Brain microvascular endothelial cell (primary cell): ENCODE results near the gene SLC37A2.
A peak's percentile ranks its signal among the peaks of the same experiment; 100 is the strongest.

ENCODE experiments used
- DNase-seq: peaks from one replicate; pipeline ENCODE4 v3.0.0-alpha.2; 2020
- H3K27ac ChIP-seq: fragments of 250-450 bp; sonication (Bioruptor Pico); 2 replicates; pipeline ENCODE4 v1.5.1; 2020; ENCODE audit warnings: mild to moderate bottlenecking, moderate library complexity
- H3K27me3 ChIP-seq: fragments of 250-450 bp; sonication (Bioruptor Pico); replicated peaks from 2 replicates; pipeline ENCODE4 v1.5.1; 2020; ENCODE audit warnings: mild to moderate bottlenecking
- H3K36me3 ChIP-seq: fragments of 250-450 bp; sonication (Bioruptor Pico); replicated peaks from 2 replicates; pipeline ENCODE4 v1.5.1; 2020; ENCODE audit warnings: mild to moderate bottlenecking
- H3K4me3 ChIP-seq: 2 replicates; pipeline ENCODE4 v1.5.1; 2011; ENCODE audit warnings: low read depth, mild to moderate bottlenecking, control low read depth, low read length, moderate library complexity
- in situ Hi-C: cut with HindIII; loops from 2 replicates; pipeline ENCODE4 v1.10.0; 2017; ENCODE audit warnings: low sequenced_read_pairs, low pct_ligation_motif_present
- TF ChIP-seq, protein P1 (sequence below): IDR thresholded peaks from 2 replicates; pipeline ENCODE4 v1.5.1; 2011; ENCODE audit warnings: low read depth, mild to moderate bottlenecking, moderate library complexity, low read length, control low read depth, inconsistent platforms; ENCODE audit errors: missing control alignments

The SLC37A2 gene

DNA sequence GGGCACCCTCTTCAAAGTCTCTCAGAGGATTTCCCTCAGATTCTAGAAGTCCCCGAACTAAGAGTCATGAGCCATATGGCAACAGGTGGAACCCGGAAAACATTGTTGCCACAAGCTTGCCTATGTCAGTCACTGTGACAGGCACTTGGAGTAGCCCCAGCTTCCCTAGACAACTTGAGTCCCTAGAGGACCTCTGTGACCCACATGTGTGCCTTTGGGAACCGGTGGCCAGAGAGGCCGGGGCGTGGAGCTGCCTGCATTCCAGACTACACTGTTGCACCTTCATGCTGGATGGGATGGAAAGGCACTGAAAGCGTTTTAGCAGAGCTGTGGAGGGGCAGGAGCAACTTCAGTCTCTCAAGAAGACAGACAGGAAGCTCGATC is 12.1 kb downstream of the SLC37A2 start:
- Histone ChIP-seq H3K27ac (no peak overlapping the region), H3K36me3 (no peaks in the 10 kb centered on the region), H3K27me3 (no peaks in the 10 kb centered on the region), H3K4me3 (no peak overlapping the region)
- in situ Hi-C loops = no loop called here
- no peak for DNase-seq
- TF ChIP-seq, protein P1, sequence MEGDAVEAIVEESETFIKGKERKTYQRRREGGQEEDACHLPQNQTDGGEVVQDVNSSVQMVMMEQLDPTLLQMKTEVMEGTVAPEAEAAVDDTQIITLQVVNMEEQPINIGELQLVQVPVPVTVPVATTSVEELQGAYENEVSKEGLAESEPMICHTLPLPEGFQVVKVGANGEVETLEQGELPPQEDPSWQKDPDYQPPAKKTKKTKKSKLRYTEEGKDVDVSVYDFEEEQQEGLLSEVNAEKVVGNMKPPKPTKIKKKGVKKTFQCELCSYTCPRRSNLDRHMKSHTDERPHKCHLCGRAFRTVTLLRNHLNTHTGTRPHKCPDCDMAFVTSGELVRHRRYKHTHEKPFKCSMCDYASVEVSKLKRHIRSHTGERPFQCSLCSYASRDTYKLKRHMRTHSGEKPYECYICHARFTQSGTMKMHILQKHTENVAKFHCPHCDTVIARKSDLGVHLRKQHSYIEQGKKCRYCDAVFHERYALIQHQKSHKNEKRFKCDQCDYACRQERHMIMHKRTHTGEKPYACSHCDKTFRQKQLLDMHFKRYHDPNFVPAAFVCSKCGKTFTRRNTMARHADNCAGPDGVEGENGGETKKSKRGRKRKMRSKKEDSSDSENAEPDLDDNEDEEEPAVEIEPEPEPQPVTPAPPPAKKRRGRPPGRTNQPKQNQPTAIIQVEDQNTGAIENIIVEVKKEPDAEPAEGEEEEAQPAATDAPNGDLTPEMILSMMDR = no peak

DNA sequence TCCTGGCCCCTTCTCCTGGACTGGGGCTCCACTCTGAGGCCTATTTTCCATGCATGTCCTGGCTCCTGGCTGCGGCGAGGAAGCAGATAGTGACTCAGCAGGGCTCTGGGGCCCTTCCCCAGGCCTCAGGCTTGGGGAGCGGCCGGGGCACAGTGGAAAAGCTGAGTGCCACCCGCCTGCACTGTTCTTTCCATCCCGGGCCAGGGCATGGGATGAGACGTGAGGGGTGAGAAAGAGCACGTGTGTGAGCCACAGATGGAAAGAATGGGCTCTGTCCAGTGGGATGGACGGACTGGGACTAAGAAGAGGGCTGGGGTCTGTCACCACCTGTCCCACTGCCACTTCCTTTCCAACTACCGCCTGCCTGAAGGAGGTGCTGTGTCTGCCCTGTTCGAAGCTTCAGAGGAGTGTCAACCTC is 12.8 kb downstream of the SLC37A2 start:
- in situ Hi-C loops = no loop called here
- Histone ChIP-seq H3K27ac (no peak overlapping the region), H3K36me3 (no peaks in the 10 kb centered on the region), H3K27me3 (no peaks in the 10 kb centered on the region), H3K4me3 (no peak overlapping the region)
- TF ChIP-seq, protein P1 = peak; percentile 16
- no peak for DNase-seq

DNA sequence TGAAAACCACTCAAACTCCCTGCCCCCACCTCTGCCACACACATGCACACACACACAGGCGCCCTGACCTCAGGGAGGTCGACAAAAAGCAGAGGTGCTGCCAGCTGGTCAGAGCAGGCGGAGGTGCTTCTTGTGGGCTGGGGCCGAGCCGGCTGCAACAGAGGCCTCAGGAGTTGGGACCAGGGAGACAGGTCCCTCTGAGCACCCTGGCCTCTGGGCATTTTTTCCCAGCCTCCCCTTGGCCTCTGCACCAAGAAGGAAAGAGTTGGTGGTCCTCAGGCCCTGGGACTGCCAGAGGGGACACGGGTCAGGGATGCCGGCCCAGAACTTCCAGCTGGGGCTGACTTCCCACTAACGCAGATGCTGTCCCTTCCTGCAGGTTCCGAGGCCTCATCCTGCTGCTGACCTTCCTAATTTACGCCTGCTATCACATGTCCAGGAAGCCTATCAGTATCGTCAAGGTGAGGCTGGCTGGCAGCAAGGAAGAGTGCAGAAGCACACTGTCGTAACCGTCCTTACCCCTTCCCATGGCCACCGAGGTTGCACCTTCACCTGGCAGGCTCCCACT is 13.4 kb downstream of the SLC37A2 start:
- H3K36me3 ChIP-seq = no peaks in the 10 kb centered on the region

DNA sequence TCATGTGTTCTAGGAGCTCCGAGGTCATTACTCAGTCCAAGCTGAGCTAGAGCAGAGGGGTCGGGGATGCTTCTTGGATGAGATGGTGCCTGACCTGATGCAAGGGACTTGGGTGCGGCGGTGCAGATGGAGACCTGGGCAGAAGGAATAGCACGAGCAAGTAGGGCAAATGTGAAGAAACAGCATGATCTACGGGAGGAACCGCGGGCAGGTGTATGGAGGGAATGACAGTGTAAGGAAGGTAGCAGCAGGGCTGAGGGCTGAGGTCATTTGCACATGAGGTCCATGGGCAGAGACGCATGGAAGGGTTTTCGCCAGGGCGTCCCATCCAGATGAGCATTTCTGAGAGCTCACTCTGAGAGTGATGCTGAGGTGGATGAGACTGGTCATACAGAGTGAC is 14.9 kb downstream of the SLC37A2 start:
- Histone ChIP-seq H3K4me3 (no peak overlapping the region), H3K27me3 (no peaks in the 10 kb centered on the region), H3K36me3 (no peaks in the 10 kb centered on the region), H3K27ac (no peak overlapping the region)
- DNase-seq = no peak
- in situ Hi-C loops = no loop called here
- TF ChIP-seq, protein P1 = no peak

More for the DNA sequence above, 13.4 kb downstream of the SLC37A2 start:
- Histone ChIP-seq H3K27me3 (no peaks in the 10 kb centered on the region), H3K27ac (no peak overlapping the region), H3K4me3 (no peak overlapping the region)
- in situ Hi-C loops = no loop called here
- TF ChIP-seq, protein P1 = no peak
- DNase-seq = no peak

DNA sequence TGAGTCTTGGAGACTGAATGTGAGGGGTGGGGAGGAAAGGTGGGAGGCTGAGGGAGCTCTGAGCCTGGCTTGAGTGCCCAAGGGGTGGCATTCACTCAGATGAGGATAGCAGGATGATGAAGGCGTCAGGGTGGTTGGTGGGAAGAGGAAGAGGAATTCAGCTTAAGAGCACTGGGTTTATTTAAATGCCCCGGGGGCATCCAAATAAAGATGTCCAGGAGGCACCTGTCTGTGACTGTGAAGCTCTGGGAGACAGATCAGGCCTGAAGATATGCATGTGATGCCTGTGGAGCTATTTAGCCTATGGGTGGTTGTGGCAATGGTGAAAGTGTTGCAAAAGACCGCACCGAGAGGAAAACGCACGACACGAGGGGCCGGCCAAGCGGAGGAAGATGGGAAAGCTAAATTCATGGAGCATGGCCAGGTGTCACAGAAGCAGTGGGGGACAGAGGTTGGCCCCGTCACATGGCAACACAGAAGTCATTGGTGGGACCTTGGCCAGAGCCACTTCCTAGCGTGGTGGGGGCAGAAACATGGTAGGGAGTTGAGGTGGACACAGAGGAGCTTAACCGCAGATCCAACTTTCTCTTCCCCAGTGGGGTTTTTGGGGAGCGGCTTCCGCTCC is 15.5 kb downstream of the SLC37A2 start:
- in situ Hi-C loops = no loop called here
- Histone ChIP-seq H3K4me3 (no peak overlapping the region), H3K36me3 (no peaks in the 10 kb centered on the region), H3K27ac (no peak overlapping the region), H3K27me3 (no peaks in the 10 kb centered on the region)
- no peak for DNase-seq
- TF ChIP-seq, protein P1 = no peak
